Midbrain (tissue), 1 donor: ENCODE results near the gene INO80D.
"Not testable (repeated sequence)": the region's sequence is repeated elsewhere in the genome, so short reads cannot be mapped to it uniquely, and the experiment has no call there.

Experiments
- DNase-seq: peaks from one replicate; lab custom pipeline; 2025; lab: John Stamatoyannopoulos, UW

Gene INO80D

GRCh38 chr2:206084439-206084869 is 1.5 kb downstream of the INO80D start:
- peak; percentile 51 for DNase-seq

DNA sequence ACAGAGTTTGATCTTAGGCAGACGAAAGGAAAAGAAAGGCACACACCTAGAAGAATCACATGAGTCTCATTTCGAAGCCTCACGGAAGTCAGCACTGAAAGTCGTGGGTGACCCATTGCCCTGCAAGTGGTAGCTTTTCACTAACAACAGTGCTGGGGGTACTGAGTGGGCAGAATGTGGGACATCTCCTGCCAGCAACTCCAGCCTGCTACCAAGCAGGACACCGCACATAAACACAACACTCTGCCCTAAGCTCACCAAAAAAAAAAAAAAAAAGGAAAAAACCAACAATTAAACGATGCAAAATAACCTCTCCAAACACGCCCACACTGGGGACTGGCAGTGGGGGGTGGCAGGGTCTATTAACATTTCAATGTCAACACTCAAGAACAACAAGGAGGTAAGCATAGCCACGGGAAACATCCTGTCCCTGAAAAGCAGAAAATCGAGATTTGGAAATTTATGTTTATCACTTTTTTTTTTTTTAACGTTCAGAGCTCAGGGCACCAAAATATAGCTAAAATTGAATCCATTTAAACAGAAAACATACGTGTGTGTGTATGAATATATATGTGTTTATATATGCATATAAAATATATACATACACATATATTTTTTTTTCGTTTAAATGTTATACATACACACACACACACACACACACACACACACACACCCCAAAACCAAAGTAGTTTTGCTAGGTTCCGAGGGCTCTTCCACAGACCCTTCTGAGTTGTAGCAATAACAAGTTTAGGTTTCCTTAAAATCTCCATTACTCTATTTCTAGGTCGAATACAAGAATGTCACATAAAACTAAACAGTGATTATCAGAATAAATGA is 2.2 kb downstream of the INO80D start:
- no peak for DNase-seq

GRCh38 chr2:206082298-206082843 is 3.6 kb downstream of the INO80D start:
- no peak for DNase-seq

- no peak for DNase-seq
Observed at GRCh38 chr2:206080927-206081326, 5.0 kb downstream of the INO80D start.

DNA sequence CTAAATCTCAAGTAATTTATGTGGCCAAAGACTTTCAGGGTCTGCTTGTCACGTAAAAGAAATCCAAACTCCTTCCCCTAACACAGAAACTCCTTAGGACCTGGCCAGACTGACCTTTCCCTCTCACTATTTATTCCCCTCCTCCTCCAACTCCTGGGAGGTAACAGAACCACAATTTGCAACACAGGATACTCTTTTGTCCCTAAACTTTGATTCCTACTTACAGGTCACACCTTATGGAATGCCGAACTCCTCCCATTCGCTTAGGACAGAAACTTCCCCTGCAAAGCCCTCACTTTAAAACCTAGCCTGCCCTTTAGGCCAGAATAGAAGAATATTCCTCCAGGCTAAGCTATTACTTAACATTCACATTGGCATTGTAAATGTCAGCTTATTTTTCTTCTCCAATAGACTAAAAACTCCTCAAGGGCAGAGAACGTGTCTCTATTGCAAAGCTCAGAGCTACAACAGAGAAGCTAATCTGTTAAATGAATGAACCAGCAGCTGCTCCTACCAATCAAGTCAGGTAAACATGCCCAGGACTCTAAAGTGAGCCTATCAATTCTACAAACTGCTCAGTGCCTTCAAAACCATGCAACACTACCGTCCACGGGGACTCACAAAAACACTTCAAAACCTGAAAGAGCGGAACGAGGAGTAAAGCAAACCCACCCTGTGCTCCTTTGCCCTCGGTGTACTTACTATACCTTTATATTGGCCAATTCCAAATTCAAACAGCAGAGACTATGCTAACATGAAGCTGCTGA is 6.1 kb downstream of the INO80D start:
- no peak for DNase-seq

DNA sequence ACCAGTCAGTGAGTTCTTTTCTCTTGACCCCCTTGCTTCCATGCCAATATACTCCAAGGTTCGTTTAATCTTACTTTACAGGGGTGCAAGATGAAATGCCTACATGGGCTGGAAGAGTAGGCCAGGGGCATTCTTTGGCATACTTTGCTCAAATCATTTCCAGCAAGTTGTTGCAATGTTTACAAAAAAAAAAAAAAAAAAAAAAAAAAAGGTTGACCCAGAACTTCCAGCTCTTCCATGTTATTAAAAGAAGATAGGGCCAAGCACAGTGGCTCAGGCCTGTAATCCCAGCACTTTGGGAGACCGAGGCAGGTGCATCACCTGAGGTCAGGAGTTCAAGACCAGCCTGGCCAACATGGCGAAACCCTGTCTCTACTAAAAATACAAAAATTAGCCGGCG is 8.1 kb downstream of the INO80D start:
- not testable (repeated sequence) for DNase-seq

DNA sequence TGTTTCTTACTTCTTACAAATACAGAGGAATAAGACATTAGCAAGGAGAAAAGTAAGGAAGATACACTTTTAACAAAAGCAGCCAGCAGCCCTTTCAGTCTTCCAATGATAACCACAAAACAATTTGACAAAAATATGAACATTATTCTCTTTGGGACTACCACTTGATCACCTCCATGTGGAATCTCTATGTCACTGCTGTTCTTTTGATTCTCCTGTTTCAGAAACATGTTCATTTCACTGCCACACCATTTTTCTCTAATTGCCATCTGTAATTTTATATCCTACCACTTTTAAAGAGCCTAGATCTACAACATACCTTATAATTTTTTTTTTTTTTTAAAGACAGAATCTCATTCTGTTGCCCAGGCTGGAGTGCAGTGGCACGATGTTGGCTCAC is 10.9 kb downstream of the INO80D start:
- no peak for DNase-seq

GRCh38 chr2:206071807-206072206 is 14.2 kb downstream of the INO80D start:
- DNase-seq, result no peak

- DNase-seq, result no peak
Observed at GRCh38 chr2:206069417-206069816, 16.6 kb downstream of the INO80D start.

DNA sequence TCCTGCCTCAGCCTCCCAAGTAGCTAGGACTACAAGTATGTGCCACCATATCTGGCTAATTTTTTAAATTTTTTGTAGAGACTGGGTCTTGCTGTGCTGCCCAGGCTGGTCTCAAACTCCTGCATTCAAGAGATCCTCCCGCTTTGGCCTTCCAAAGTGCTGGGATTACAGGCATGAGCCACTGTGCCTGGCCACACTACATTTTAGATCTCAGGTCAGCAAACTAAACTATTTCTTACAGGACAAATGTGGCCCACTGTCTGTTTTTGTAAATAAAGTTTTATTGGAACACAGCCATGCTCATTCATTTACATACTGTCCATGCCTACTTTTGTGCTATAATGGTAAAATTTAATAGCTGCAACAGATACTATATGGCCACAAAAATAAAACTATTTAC is 17.8 kb downstream of the INO80D start:
- no peak for DNase-seq

GRCh38 chr2:206064077-206064476 is 21.9 kb downstream of the INO80D start:
- DNase-seq, result no peak

DNA sequence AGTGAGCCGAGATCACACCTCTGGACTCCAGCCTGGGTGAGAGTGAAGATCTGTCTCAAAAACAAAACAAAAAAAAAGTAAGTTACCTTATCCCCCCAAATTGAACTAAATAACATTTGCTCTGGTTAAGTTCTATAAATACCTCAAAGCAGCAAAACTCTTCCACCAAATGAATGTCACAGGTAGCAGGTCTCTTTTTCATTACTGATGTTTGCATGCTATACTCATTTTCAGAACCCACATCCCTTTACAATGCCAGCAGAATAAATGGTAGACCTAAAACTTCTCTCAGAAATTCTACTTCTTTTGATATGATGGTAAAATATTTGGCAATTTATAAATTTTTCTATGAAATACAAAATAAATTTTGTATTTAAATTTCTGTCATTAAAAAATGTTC is 22.3 kb downstream of the INO80D start:
- DNase-seq, result no peak

DNA sequence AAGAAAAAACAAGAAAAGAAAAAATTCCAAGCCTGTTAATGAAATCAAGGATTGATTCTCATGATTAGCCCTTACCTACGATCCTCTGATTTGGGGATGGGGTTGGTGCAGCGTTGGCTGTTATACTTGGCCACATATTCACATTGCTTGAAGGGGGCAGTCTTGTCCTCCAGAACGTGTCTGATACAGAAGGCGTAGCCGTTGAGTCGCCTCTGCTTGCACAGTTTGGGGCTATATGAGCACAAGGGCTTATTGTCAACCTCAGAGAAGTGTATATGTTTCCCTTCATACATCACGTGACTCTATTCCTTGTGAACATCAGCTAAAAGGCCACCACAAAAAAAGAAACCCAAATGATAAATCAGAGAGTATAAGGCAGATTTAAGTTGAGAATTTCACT is 23.2 kb downstream of the INO80D start:
- no peak for DNase-seq

DNA sequence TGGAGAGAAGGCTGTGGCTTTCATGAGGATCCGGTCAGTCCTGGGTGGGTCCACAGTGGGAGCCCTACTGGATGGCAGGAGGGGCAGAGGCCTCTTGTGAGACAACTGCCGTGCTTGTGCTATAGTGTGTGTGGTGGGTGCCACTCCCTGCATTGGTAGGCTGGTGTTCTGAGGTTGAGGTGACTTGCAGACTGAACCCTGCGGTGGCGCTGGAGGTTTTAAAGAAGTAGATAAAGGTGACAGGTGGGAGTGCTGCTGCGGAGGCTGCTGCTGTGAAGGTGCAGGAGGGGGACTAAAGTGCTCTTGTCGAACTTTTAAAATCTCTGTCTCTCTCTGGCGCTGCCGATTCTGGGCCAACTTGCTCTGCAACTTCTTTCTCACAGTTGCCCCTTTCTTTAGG is 29.7 kb downstream of the INO80D start:
- DNase-seq, result no peak

- no peak for DNase-seq
Observed at GRCh38 chr2:206054952-206055351, 31.0 kb downstream of the INO80D start.

GRCh38 chr2:206051912-206052311 is 34.1 kb downstream of the INO80D start:
- DNase-seq, result no peak

DNA sequence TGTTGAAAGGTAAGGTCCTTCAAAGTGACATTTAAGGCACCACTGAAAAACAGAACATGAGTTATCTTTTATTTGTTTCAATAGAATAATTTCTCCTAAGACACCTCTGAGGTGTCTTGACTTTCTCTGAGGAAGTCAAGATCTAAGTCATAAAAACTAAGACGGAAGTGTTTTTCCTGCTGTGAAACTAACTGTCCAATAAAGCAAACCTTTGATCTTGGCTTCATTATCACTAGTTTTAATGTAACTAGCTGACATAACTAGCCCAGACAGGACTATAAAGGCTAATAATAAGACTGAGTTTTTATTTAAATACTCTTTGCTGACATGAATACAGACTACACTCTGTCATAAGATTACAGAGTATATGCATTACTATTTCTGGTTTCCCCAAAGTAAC is 36.6 kb downstream of the INO80D start:
- no peak for DNase-seq

DNA sequence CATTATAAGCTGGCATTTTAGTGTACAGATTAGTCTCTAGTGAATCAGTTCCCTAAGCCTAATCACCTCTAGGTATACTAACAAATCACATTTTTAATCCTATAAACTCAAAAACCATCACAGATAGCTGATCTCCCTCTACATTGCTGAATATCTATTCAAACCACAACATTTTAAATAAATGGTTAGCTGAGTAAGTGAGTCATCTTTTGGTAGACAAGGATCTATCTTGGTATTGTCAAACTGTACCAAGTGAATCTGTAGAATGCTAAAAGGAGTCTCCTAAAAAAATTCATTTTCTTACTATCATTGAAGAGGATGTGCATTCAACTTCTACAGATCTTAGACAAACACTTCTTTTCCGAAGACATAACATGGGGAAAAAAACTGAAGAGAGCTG is 40.7 kb downstream of the INO80D start:
- no peak for DNase-seq

DNA sequence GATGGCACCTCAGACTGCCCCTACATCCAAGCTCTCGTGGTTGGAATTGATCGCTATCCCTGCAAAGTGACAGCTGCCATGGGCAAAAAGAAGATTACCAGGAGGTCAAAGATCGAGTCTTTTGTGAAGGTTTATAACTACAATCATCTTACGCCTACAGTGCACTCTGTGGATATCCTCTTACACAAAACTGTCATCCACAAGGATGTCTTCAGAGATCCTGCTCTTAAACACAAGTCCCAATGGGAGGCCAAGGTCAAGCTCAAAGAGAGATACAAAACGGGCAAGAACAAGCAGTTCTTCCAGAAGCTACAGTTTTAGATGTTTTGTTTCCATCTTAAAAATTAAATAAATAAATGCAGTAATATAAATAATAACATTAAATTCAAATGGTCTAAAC is 45.4 kb downstream of the INO80D start:
- DNase-seq, result no peak

DNA sequence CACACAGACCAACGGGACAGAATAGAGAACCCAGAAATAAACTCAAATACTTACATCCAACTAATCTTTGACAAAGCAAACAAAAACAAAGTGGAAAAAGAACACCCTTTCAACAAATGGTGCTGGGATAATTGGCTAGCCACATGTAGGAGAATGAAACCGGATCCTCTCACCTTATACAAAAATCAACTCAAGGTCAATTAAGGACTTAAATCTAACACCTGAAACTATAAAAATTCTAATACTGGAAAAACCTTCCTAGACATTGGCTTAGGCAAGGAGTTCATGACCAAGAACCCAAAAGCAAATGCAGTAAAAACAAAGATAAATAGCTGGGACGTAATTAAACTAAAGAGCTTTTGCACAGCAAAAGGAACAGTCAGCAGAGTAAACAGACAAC is 50.6 kb downstream of the INO80D start:
- not testable (repeated sequence) for DNase-seq

DNA sequence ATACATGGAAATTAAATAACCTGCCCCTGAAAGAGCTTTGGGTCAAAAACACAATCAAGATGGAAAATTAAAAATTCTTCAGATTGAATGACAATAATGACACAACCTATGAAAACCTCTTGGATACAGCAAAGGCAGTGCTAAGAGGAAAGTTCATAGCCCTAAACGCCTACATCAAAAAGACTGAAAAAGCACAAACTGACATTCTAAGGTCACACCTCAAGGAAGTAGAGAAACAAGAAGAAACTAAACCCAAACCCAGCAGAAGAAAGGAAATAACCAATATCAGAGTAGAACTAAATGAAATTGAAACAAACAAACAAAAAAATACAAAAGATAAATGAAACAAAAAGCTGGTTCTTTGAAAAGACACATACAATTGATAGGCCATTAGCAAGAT is 52.5 kb downstream of the INO80D start:
- DNase-seq, result not testable (repeated sequence)

DNA sequence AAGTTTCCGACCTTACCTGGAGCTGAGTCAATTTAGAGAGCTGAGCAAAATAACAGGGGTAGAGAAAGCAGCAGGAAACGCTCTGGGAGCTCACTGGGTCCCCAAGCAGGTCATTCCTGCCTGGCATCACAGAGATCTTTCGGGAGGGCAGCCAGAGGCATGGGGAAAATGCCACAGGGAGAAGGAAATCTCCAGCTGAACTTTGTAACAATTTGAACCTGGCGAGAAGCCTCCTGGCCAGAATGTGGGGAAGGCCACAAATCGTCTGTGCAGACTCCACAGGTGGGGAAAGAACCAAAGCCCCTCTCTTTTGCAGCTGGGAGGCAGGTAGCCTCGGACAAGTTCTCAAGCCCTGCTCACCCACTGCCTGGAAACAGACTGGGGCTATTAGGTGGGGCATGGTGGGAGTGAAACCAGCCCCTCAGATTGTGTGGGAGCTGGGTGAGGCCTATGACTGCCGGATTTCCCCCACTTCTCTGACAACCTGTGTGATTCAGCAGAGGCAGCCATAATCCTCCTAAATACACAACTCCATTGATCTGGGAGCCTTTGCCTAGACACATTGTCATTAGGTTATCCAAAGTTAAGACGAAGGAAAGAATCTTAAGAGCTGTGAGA is 53.9 kb downstream of the INO80D start:
- no peak for DNase-seq
